Activated CD4-positive, CD25-positive, alpha-beta regulatory T cell treated with anti-CD3 and anti-CD28 coated beads, Interleukin-2, amount 50 U/mL, for 72 hours (primary cell): ENCODE data around the gene MRPS5.
"Not testable (repeated sequence)": the region's sequence is repeated elsewhere in the genome, so short reads cannot be mapped to it uniquely, and the experiment has no call there.

ENCODE experiments used
- DNase-seq: peaks from one replicate; pipeline ENCODE4 v3.0.0; 2021

MRPS5 gene

DNA sequence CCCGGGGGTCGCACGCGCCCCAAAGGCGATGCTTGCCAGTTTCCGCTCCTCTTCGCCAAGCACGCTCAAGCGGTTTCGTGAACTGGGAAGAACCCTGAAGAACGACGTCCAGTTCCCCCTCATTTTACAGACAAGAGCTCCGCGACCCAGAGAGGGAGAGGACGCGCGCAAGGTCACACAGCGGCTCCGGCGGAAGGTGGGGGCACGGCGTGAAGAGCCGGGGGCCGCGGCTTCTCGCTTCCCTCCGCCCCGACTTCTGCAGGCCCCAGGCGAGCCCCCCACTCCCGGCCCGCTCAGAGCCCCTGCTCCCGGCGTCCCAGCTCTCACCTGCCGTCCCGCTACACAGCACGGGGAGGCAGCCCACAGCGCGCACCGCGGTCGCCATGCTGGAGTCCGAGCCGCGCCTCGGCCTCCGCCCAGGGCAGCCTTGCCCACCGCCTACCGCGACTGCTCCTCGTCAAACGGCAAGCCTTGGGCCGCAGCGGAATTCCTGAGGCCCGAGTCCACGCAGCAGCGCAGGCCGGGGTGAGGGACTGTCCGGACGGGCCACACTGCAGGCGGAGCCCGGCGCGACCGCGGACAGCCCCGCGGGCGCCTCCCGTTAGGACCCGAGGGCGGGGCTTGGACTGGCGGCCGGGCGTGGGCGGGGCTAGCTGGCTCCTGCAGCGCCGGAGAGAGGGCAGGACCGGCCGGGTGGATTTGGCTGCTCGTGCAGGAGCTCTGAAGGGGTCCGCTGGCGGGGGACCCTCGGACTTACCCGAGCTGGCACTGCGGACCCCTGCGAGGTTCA, at the start of gene MRPS5:
Gene MRPS5, minus strand, starts transcription at position 402 of the 790 bp plus-strand sequence. Its CDS starts 17 bp downstream, at position 385.
- peak; percentile 95 for DNase-seq

DNA sequence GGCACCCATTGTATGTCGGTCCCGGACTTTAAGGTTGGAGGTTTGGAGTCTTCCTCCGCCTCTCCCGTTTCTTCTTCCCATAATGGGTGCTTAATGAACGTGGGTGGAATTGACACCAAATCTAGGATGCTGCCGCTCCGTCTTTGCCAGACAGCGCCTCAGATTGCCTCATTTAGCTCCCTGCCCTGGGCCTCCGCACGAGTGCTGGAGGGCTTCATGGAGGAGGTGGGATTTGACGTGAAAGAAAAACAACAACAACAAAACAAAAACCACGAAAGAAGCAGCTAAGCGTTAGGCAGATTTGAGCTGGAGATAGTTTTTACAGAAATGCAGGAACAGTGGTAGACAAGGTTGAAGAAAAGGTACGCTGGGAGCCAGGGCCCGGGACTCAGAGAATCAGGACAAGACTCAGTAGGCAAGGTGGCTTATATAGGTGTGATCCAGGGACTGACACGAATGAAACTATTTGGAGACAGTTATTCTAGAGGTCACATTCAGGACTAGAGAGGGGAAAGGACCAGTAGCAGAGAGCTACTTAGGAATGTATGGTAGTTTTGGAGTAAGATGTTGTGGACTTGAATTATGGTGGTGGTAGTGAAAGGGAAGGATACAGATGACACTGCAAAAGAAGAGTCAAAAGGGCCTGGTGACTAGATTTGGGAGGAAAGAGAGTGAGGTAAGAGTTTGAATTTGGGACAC, 44.6 kb upstream of the MRPS5 start:
- no peak for DNase-seq

DNA sequence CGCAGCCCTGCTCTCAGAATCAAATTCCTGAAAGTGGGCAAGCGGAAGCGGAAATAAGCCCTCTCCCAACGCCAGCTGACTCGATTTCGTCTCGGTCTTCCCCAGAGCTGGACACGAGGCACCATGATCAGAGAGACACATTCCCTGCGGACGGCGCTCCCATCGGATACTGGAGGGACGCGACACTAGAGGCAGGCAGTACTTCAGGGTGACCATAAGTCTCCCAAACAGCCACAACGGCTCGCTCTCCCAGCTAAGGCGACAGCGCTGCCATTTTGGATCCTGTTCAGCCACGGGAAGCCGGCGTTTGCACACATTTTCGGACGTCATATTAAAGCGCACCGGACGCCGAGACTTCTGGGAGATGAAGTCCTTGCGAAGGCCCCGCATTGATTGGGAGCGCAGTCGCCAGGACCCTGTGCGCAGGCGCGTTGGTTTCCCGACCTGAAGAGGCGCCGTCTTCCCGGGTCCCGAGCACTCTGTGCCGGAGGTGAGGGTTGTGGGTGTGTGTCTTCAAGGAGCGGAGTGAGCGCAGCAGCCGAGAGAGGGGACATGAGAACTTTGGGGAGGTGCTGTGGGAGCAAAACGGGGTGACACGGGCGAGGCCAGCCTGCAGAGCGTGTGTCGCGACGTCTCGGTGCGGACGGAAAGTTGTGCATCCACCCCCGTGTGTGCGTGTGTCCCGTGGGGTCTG, 43.9 kb upstream of the MRPS5 start, which contains the start of gene ZNF2:
Gene ZNF2, plus strand, starts transcription at position 439 of the 694 bp plus-strand sequence. CDS start 10,418 bp downstream, outside the sequence.
- peak; percentile 94 for DNase-seq

DNA sequence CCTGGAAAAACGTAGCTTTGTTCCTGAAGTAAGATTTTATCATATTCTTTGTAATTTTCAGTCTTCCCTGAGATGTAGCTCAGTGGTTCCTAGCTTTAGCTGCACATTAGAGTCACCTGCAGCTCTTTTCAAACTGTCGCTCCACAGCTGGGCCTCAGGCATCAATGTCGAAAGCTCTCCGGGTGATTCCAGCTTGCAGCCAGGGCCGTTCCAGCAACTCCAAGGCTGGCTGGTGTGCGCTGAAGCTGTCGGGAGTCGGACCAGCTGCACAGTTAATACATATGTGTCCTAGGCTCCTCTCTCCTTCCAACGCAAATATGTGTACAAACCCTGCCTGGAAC, 43.4 kb upstream of the MRPS5 start:
- DNase-seq, result no peak

DNA sequence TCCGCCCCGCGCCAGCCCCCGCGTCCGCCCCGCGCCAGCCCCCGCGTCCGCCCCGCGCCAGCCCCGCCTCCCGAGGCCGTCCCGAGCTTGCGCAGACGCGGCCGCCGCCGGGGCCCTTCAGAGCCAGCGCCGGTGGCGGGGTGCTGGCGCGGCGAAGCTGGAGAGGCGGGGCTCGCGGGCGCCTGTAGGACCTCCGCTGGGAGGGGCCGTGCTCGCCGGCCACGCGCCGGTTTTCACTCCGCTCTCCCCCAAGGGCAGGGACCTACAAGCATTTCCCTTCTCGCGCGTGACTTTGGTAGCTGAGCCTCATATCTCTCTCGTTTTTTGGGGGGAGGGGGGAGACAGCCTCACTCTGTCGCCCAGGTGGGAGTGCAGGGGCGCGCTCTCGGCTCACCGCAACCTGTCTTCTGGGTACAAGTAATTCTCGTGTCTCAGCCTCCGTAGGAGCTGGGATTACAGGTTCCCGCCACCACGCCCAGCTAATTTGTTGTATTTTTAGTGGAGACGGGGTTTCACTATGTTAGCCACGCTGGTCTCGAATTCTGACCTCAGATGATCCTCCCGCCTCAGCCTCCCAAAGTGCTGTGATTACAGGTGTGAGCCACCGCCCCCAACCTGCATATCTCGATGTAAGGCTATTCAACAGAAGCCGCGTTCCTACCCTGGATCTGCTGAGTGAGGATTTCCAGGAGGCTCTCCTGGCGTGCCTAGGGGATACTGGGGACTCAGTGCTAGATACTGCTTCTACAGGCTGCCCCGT, 38.3 kb upstream of the MRPS5 start, which contains the start of gene ZNF514:
Gene ZNF514, minus strand, starts transcription at position 159 of the 760 bp plus-strand sequence. CDS start 6,595 bp downstream, outside the sequence.
- peak; percentile 80 for DNase-seq

DNA sequence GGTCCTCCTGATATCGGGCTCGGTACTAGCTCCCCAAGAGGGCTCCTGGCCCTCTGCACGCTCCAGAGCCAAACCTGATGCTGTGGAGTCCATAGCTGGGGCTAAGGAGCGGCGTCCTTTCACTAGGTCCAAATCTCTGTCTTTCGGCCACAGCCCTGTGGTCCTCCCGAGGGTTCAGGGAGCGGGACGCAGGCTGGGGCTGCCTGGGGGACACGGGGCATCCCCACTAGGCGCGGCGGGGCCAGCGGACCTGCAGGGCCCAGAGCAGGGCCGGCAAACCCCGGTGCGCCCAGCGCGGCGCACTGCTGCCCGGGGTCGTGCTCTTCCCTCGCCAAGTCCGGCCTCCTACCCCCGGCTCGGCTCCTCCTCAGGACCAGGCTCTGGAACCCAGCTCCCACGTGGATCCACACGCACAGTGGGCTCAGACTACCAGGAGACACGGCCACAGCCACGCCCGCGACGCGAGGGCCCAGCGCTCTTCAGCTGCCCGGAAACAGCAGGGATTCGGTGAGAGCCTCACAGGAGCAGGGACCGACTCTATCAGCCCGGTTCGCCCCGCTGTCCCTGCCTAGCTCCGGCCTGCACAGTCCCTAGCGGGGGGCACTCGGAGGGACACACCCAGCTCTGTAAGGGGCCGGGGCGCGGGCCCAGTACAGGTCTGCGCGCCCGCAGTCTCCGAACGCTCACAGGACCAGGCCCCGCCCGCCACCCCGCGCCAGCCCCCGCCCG, 37.4 kb upstream of the MRPS5 start:
- peak; percentile 48 for DNase-seq

DNA sequence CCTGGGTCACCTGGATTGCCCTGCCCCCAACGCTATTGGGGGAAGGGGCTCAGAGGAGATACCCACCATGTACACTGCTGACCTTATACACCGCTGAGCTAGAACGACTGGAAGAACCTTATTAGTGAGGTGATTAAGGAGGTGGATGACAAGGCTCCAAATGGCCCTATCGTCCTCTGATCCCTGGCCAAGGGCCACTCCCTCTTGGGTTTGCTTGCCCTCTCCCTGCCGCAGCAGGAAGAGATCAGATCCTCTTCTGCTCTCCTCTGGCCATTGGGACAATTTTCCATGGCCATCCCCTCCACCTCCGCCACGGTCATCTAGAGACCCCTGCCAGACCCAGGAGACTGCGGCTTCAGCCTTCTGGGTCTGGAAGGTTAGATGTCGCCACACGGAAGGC, 36.8 kb upstream of the MRPS5 start:
- no peak for DNase-seq

DNA sequence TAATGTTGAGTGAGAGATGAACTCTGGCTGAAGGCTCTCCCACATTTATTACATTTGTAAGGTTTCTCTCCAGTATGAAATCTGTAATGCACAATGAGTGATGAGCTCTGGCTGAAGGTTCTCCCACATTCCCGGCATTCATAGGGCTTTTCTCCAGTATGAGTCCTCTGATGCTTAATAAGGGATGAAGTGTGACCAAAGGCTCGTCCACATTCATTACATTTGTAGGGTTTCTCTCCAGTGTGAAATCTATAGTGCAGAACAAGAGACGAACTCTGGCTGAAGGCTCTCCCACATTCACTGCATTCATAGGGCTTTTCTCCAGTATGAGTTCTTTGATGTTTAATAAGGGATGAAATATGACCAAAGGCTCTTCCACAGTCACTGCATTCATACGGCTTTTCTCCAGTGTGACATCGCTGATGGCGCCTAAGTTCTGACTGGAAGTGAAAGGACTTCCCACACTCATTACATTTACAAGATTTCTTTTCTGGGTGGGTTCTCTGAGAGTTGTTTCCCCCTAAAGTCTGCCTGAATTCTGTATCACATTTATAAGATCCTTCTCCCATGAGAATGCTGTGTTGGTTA, 27.9 kb upstream of the MRPS5 start:
- DNase-seq, result no peak

DNA sequence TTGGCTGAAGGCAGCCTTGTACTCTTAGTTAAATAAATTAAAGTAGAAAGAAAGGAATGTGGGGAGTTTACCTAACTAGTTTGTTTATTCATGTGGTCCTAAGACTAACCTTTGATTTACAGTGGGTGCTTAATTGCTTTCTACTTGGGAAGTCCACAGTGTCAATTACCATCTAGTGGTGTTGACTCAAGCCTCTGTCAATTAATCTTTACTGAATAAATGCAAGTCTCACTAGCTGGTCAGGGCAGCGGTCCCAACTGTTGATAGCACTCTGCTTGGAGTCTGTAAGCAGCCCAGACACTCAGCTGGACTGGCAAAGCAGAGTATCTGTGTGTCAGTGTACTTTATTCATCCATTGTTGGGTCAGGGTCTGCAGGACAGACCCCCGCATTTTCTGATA, 22.2 kb upstream of the MRPS5 start:
- DNase-seq, result no peak

DNA sequence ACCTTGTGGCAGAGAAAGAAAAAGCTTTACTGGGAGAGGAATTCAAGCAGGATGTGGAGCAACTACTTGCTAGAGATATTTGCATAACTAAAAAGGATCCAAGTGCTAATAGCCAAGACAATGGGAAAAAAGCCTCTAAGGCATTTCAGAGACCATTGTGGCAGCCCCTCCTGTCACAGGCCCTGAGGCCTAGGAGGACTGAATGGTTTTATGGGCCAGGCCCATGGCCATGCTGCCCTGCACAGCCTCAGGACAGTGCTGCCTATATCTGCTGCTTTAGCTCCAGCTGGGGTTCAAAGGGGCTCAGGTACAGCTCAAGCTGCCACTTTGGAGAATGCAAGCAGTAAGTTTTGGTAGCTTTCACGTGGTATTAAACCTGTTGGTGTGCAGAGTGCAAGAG, 17.1 kb upstream of the MRPS5 start:
- no peak for DNase-seq

DNA sequence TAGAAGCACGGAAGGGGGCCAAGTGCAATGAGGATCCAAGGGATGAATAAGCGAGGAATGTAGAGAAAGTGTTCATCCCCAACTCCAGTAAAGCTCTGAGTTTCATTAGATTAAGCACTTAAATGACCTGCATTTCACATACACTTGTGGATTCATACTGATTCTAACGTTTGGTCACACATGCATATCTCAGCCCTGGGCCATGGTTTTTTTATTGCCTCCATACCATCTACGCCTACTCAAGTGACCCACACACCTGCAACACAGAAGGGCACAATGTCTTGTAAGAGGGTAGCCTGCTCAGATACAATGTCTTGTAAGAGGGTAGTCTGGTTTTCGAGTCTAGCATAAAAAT, 566 bp upstream of the MRPS5 start:
- DNase-seq, result no peak

- no peak for DNase-seq
Observed at GRCh38 chr2:95121093-95121406, 558 bp downstream of the MRPS5 start.

GRCh38 chr2:95115418-95115817, 6.2 kb downstream of the MRPS5 start:
- peak; percentile 71 for DNase-seq

DNA sequence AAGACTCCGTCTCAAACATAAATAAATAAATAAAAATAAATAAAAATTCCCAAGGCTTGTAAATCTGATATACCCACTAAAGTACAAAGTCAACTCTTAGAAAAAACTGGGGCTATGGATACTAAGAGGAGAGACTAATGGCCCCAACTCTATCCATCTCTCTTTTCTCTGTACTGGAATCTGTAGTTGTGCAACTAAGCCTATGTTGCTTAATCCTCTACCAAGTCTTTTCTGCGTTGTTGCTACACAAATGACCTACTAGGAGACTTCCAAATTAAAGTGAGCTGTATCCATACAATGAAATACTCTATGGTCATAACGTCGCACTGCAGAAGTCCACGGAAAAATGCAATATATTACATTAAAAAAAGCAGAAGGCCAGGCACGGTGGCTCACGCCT, 8.1 kb downstream of the MRPS5 start:
- no peak for DNase-seq

DNA sequence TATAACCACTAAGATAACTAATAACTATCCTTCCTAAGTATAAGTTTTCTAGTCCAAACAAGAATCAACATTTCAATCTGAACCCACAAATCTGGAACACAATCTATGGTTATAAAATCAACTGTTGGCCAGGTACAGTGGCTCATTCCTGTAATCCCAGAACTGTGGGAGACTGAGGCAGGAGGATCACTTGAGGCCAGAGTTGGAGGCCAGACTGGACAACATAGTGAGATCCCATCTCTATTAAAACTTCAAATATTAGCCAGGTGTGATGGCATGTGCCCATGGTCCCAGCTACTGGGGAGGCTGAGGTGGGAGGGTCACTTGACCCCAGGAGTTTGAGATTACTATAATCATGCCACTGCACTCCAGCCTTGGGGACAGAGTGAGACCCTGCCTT, 11.2 kb downstream of the MRPS5 start:
- DNase-seq, result no peak

- no peak for DNase-seq
Observed at GRCh38 chr2:95109260-95109659, 12.3 kb downstream of the MRPS5 start.

DNA sequence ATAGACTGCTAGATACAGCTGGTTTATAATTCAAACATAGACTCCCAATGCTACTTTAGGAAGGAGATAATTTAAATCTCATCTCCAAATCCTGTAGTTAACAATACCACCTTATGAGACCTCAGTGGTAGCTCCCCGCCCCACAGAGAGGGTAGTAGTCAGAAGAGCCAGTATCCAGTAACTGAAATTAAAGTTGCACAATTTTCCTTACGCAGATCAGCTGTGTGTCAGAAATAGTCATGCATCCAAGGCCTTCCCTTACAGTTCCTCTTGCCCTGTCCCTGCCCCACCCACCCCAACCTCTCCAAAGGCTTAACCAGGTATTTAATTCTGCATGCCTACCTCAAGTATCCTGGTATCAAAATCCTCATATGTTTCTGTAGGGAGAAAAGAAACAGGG, 15.5 kb downstream of the MRPS5 start:
- no peak for DNase-seq

GRCh38 chr2:95104606-95105005, 17.0 kb downstream of the MRPS5 start:
- no peak for DNase-seq

- DNase-seq, result no peak
Observed at GRCh38 chr2:95099910-95100309, 21.7 kb downstream of the MRPS5 start.

- not testable (repeated sequence) for DNase-seq
Observed at GRCh38 chr2:95098273-95098672, 23.3 kb downstream of the MRPS5 start.

- no peak for DNase-seq
Observed at GRCh38 chr2:95091885-95092555, 29.6 kb downstream of the MRPS5 start.
